BE2C (cell line): ENCODE results near the gene PHC2.

ENCODE experiments used
- DNase-seq: peaks from one replicate; pipeline ENCODE4 v3.0.0-alpha.2; 2020
- H3K27me3 ChIP-seq: fragments of 250-450 bp; sonication (Bioruptor Pico); 2 replicates; pipeline ENCODE4 v1.5.1; 2020; ENCODE audit warnings: mild to moderate bottlenecking
- H3K36me3 ChIP-seq: fragments of 250-450 bp; sonication (Bioruptor Pico); 2 replicates; pipeline ENCODE4 v1.5.1; 2020; ENCODE audit warnings: mild to moderate bottlenecking
- H3K4me1 ChIP-seq: fragments of 250-450 bp; sonication (Bioruptor Pico); 2 replicates; pipeline ENCODE4 v1.5.1; 2020
- H3K4me3 ChIP-seq: 2 replicates; pipeline ENCODE4 v1.5.1; 2011; ENCODE audit warnings: low read depth, low read length
- H3K9me3 ChIP-seq: fragments of 250-450 bp; sonication (Bioruptor Pico); 2 replicates; pipeline ENCODE4 v1.5.1; 2020
- TF ChIP-seq, protein P1 (sequence below): IDR thresholded peaks from 2 replicates; pipeline ENCODE4 v1.5.1; 2012; ENCODE audit warnings: mild to moderate bottlenecking, low read depth, low read length

PHC2 gene

DNA sequence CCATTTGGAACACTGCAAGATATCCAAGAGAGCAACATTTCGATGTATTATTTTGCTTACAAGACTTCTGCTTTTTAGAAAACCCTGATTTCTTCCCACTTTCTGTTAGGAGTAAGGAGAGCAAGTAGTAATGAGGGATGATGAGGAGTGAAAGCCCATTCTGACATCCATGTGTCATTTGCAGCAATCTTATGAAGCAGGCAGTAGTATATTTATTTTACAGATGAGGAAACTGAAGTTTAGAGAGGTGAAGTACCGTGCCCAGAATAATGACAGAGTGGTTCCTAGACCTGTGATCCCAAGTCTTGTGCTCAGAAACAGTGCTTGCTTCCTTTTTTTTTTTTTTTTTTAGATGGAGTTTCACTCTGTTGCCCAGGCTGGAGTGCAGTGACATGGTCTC, 34.4 kb upstream of the PHC2 start:
- no peaks in the 10 kb centered on the region for H3K27me3 ChIP-seq
- TF ChIP-seq, protein P1, sequence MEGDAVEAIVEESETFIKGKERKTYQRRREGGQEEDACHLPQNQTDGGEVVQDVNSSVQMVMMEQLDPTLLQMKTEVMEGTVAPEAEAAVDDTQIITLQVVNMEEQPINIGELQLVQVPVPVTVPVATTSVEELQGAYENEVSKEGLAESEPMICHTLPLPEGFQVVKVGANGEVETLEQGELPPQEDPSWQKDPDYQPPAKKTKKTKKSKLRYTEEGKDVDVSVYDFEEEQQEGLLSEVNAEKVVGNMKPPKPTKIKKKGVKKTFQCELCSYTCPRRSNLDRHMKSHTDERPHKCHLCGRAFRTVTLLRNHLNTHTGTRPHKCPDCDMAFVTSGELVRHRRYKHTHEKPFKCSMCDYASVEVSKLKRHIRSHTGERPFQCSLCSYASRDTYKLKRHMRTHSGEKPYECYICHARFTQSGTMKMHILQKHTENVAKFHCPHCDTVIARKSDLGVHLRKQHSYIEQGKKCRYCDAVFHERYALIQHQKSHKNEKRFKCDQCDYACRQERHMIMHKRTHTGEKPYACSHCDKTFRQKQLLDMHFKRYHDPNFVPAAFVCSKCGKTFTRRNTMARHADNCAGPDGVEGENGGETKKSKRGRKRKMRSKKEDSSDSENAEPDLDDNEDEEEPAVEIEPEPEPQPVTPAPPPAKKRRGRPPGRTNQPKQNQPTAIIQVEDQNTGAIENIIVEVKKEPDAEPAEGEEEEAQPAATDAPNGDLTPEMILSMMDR, result no peak
- H3K36me3 ChIP-seq, result no peaks in the 10 kb centered on the region
- no peaks in the 10 kb centered on the region for H3K9me3 ChIP-seq
- no peak for DNase-seq
- H3K4me3 ChIP-seq, result no peak overlapping the region
- peaks cover 2% of the 10 kb centered on the region; the same call in 1 of the 2 replicates for H3K4me1 ChIP-seq

DNA sequence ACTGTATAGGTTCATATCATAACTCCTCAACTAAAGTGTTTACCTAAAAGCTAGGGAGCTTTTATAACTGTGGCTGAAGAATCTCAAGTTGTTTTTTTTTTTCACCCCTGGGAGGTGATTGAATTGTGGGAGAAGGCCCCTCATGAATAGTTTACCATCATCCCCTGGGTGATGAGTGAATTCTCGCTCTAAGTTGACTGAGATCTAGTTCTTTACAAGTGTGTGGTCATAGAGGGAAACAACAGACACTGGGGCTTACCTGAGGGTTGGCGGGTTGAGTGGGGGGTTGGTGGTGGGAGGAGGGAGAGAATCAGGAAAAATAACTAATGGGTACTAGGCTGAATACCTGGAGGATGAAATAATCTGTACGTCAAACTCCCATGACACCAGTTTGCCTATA, 33.7 kb upstream of the PHC2 start:
- DNase-seq, result no peak
- H3K9me3 ChIP-seq, result no peaks in the 10 kb centered on the region
- no peaks in the 10 kb centered on the region for H3K4me1 ChIP-seq
- H3K27me3 ChIP-seq, result no peaks in the 10 kb centered on the region
- no peaks in the 10 kb centered on the region for H3K36me3 ChIP-seq
- TF ChIP-seq, protein P1, result no peak
- no peak overlapping the region for H3K4me3 ChIP-seq

DNA sequence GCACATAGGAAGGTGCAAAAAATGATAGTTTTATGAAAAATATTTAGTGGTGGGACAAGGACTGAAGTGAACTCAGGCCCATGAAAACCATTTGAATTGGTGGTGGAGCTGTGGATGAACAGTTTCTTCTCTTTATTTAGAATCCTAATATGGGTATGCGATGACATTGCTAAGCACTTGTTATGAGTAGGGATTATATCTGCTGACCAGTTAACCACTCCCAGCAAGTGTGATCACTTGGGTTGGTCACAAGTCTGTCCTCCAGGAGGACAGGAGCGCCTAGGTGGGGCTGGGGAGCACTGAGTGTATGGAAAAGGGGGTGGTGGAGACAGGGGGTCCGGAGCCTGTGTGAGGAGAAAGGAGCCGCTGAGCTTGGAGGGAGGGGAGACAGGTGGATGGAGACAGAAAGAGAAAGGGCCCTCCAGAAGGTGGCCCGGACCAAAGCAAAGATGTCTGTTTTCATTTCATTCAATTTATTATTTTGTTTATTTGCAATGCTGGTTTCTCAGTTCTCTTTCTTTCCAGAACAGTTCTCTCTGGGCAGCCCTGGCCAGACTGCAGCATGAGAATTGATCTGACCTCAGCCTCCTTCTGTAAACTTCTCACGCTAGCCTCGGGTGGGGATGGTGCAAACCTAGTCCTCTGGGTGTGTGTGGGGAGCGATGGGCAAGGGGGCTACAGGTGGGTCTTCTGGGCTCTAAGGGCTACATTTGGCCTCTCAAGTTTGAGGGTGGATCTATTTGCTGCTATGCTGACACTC, 31.7 kb upstream of the PHC2 start:
- TF ChIP-seq, protein P1, result no peak
- H3K27me3 ChIP-seq, result no peaks in the 10 kb centered on the region

DNA sequence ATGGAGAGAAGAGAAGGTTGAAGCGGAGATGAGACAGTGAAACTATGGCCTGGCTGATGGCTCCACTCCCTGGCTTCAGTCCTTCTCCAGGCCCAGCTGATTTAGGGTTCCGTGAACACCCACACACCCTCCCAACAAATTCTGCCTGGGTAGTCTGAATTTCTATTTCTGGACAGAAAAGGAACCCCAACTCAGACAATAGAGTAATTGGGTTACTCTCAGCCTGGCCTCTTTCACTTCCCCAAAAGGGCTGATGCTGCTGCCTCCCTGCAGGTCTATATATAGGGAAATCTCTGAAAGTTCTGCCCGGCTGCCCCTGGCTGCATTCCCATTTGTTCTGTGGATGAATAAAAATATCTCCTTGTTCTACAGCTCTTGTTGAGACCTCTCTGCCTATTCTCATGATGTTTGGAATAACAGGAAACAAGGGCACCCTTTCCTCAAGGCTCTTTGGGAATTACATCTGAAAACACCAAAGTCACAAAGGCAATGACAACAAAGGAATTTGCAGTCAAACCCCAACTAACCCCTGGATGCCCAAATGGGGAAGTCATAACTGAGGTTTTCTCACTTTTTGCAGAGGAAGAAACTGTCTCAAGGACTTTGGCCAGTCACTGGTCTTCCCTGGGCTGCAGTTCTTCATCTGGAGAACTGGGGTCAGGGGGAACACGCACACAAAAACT, 30.2 kb upstream of the PHC2 start:
- Histone ChIP-seq H3K4me1 (no peaks in the 10 kb centered on the region), H3K27me3 (no peaks in the 10 kb centered on the region), H3K9me3 (no peaks in the 10 kb centered on the region), H3K36me3 (no peaks in the 10 kb centered on the region), H3K4me3 (no peak overlapping the region)
- TF ChIP-seq, protein P1, result no peak
- DNase-seq, result no peak

More for the DNA sequence above, 31.7 kb upstream of the PHC2 start:
- DNase-seq, result no peak
- Histone ChIP-seq H3K9me3 (no peaks in the 10 kb centered on the region), H3K4me1 (no peaks in the 10 kb centered on the region), H3K4me3 (no peak overlapping the region), H3K36me3 (no peaks in the 10 kb centered on the region)

DNA sequence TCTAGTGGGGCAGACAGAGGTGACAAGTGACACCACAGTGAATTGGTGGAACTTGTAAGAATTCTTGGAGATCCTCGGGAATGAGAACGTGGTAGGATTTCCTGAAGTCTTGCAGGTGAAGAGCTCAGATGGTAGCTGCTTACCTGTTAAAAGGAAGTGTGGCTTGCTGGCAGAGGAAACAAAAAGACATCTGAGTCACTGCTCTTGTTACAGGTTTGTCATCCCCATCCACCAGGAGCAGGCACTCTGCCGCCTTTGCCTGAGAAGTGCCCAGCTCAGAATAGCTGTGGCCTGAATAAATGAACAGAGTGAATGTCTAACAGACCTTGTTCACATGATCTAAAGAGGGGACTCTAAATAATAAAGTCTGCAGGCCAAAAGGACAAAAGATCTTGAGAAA, 29.2 kb upstream of the PHC2 start:
- TF ChIP-seq, protein P1, result no peak
- H3K36me3 ChIP-seq, result no peaks in the 10 kb centered on the region
- H3K4me3 ChIP-seq, result no peak overlapping the region
- no peaks in the 10 kb centered on the region for H3K4me1 ChIP-seq
- DNase-seq, result no peak
- H3K9me3 ChIP-seq, result no peaks in the 10 kb centered on the region
- no peaks in the 10 kb centered on the region for H3K27me3 ChIP-seq

DNA sequence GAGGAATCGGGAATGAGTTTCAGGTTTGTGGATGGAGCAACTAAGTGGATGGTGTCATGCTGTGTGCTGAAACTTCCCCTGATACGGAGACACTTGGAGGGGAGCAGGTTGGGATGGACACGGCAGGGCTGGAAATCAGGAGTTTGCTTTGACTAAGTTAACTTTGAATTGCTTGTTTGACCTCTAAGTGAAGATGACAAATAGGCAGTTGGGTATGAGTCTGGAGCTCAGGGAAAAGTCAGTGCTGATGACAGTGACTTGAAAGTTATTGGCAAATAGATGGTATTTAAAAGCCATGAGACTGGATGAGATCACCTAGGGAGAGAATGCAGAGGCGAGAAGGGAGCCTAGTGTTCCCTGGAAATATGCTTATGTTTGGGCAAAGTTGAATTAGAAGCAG, 28.8 kb upstream of the PHC2 start:
- no peaks in the 10 kb centered on the region for H3K27me3 ChIP-seq
- TF ChIP-seq, protein P1, result no peak
- no peak for DNase-seq
- no peak overlapping the region for H3K4me3 ChIP-seq
- H3K4me1 ChIP-seq, result no peaks in the 10 kb centered on the region
- no peaks in the 10 kb centered on the region for H3K36me3 ChIP-seq
- no peaks in the 10 kb centered on the region for H3K9me3 ChIP-seq
